Measurements from ENCODE around the gene BRD9.
"Not testable (repeated sequence)": the region's sequence is repeated elsewhere in the genome, so short reads cannot be mapped to it uniquely, and the experiment has no call there.

BRD9 gene

GRCh38 chr5:883475-884181 is 9.0 kb downstream of the BRD9 start:
- no peak overlapping the region for H3K4me3 ChIP-seq (ENCODE audit: low read depth, low read length)
- DNase-seq = no peak
- TF ChIP-seq, protein P1, sequence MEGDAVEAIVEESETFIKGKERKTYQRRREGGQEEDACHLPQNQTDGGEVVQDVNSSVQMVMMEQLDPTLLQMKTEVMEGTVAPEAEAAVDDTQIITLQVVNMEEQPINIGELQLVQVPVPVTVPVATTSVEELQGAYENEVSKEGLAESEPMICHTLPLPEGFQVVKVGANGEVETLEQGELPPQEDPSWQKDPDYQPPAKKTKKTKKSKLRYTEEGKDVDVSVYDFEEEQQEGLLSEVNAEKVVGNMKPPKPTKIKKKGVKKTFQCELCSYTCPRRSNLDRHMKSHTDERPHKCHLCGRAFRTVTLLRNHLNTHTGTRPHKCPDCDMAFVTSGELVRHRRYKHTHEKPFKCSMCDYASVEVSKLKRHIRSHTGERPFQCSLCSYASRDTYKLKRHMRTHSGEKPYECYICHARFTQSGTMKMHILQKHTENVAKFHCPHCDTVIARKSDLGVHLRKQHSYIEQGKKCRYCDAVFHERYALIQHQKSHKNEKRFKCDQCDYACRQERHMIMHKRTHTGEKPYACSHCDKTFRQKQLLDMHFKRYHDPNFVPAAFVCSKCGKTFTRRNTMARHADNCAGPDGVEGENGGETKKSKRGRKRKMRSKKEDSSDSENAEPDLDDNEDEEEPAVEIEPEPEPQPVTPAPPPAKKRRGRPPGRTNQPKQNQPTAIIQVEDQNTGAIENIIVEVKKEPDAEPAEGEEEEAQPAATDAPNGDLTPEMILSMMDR (IDR thresholded peaks at IDR 0.05; ENCODE audit: low read depth, low read length) = no peak
- no peaks in the 10 kb centered on the region for H3K9me3 ChIP-seq
- H3K27me3 ChIP-seq = no peaks in the 10 kb centered on the region
- H3K36me3 ChIP-seq = peaks cover 79% of the 10 kb centered on the region
- peaks cover 12% of the 10 kb centered on the region for H3K4me1 ChIP-seq

DNA sequence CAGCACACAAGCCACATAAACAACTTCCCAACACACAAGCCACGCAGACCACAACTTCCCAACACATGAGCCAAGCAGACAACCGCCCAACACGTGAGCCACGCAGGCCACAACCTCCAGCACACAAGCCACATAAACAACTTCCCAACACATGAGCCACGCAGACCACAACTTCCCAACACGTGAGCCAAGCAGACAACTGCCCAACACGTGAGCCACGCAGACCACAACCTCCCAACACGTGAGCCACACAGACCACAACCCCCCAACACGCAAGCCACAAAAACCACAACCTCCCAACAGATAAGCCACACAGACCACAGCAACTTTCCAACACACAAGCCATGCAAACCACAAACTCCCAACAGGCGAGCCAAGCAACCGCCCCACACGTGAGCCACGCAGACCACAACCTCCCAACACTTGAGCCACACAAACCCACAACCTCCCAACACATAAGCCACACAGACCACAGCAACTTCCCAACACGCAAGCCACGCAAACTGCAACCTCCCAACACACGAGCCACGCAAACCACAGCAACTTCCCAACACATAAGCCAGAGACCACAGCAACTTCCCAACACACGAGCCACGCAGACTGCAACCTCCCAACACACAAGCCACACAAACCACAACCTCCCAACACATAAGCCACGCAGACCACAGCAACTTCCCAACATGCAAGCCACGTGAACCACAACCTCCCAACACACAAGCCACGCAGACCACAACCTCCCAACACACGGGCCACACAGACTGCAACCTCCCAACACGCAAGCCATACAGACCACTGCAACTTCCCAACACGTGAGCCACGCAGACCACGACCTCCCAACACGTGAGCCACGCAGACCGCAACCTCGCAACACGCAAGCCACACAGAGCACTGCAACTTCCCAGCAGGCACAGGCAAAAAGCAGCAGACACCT is 10.1 kb downstream of the BRD9 start:
- H3K4me1 ChIP-seq = peaks cover 12% of the 10 kb centered on the region
- TF ChIP-seq, protein P1 (IDR thresholded peaks at IDR 0.05; ENCODE audit: low read depth, low read length) = no peak
- no peak overlapping the region for H3K4me3 ChIP-seq (ENCODE audit: low read depth, low read length)
- H3K36me3 ChIP-seq = peaks cover 76% of the 10 kb centered on the region
- H3K9me3 ChIP-seq = no peaks in the 10 kb centered on the region
- no peak for DNase-seq
- H3K27me3 ChIP-seq = no peaks in the 10 kb centered on the region

GRCh38 chr5:881551-881935 is 11.1 kb downstream of the BRD9 start:
- Histone ChIP-seq H3K9me3 (no peaks in the 10 kb centered on the region), H3K4me3 (ENCODE audit: low read depth, low read length) (no peak overlapping the region), H3K4me1 (peaks cover 12% of the 10 kb centered on the region), H3K27me3 (no peaks in the 10 kb centered on the region), H3K36me3 (peaks cover 75% of the 10 kb centered on the region)
- DNase-seq = no peak
- TF ChIP-seq, protein P1 (IDR thresholded peaks at IDR 0.05; ENCODE audit: low read depth, low read length) = no peak

DNA sequence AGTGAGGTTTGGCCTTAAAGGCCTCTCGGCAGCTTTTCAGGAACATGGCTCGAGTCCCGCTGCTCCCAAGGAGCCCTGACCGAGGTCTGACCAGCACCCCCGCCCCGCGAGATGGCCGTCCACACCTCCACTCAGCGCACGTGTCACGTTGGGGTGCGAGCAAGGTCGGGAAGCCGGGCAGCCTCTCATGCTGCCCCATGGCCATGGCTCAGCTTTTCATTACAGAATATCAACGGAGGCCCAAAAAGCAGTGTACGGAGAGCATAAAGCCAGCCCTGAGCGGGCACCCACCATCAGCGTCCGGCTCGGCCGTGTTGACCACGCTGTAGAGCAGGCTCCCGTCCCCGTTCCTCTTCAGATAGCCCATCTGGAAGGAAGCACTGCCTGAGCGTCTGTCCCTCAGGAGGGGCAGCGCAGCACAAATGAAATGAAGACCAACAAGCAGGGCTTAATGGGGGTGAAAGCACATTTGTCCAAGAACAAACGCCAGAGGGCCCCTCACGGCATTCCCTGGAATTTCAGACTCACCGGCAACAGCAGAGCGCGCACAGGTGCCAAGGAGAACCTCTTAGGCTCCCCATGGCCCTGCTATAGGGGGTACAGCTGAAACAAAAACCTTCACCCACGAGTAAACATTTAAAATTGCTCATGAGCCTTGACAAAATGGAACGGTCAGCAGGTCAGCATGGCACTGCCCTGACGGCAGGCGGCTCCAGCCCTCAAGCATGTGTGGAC is 11.6 kb downstream of the BRD9 start:
- H3K9me3 ChIP-seq = no peaks in the 10 kb centered on the region
- no peak for DNase-seq
- H3K36me3 ChIP-seq = peaks cover 75% of the 10 kb centered on the region
- TF ChIP-seq, protein P1 (IDR thresholded peaks at IDR 0.05; ENCODE audit: low read depth, low read length) = no peak
- H3K4me3 ChIP-seq (ENCODE audit: low read depth, low read length) = no peak overlapping the region
- no peaks in the 10 kb centered on the region for H3K27me3 ChIP-seq
- H3K4me1 ChIP-seq = peaks cover 9% of the 10 kb centered on the region

GRCh38 chr5:878677-879076 is 13.9 kb downstream of the BRD9 start:
- H3K9me3 ChIP-seq; DNase-seq; H3K4me3 ChIP-seq (ENCODE audit: low read depth, low read length); H3K27me3 ChIP-seq; H3K4me1 ChIP-seq: not testable (repeated sequence)
- peaks cover 72% of the 10 kb centered on the region for H3K36me3 ChIP-seq

- Histone ChIP-seq H3K27me3 (no peaks in the 10 kb centered on the region), H3K9me3 (no peaks in the 10 kb centered on the region), H3K4me3 (ENCODE audit: low read depth, low read length) (no peak overlapping the region), H3K4me1 (no peaks in the 10 kb centered on the region), H3K36me3 (peaks cover 72% of the 10 kb centered on the region)
- no peak for DNase-seq
- TF ChIP-seq, protein P1 (IDR thresholded peaks at IDR 0.05; ENCODE audit: low read depth, low read length) = no peak
Measured at GRCh38 chr5:878125-878524, 14.5 kb downstream of the BRD9 start.

Measured in BE2C (cell line).